OCI-LY3 (cell line): Measurements from ENCODE around the gene SLC5A7.

Experiments
- CTCF ChIP-seq: fragments of 200-600, 300-600 bp; sonication (generic); IDR thresholded peaks from 2 replicates; pipeline ENCODE4 v1.5.1; 2014; ENCODE audit warnings: antibody characterized with exemption, low read length, low read depth
- EZH2phosphoT487 ChIP-seq: fragments of 200-600 bp; shearing (Covaris generic); IDR thresholded peaks from 2 replicates; pipeline ENCODE4 v1.6.1; 2018; ENCODE audit warnings: antibody characterized with exemption, mixed run types, low read depth

GRCh38 chr2:108022628-108023027 is 36.3 kb downstream of the SLC5A7 start:
- TF ChIP-seq CTCF (no peak), EZH2phosphoT487 (no peak)
